Nephron (organoid): ENCODE measurements around the gene MRPS16.

Experiments
- H3K27ac Mint-ChIP-seq, 3 experiments: 2 replicates each; pipeline ENCODE4 v1.8.0; 2020; ENCODE audit warnings: mixed read lengths in 3 of 3, mild to moderate bottlenecking in 2 of 3, moderate library complexity in 1 of 3
- H3K27me3 Mint-ChIP-seq: 2 replicates; pipeline ENCODE4 v1.8.0; 2021; ENCODE audit warnings: low read depth, mild to moderate bottlenecking, moderate library complexity, mixed read lengths
- H3K36me3 Mint-ChIP-seq: 2 replicates; pipeline ENCODE4 v1.8.0; 2020; ENCODE audit warnings: low read depth, mixed read lengths
- H3K4me1 Mint-ChIP-seq: 2 replicates; pipeline ENCODE4 v1.8.0; 2020; ENCODE audit warnings: mixed read lengths
- H3K4me3 Mint-ChIP-seq, 3 experiments: 2 replicates each; pipeline ENCODE4 v1.8.0; 2020; ENCODE audit warnings: mild to moderate bottlenecking in 3 of 3, mixed read lengths in 3 of 3, moderate library complexity in 2 of 3
- H3K9me3 Mint-ChIP-seq: 2 replicates; pipeline ENCODE4 v1.8.0; 2020; ENCODE audit warnings: mixed read lengths
- CTCF ChIP-seq, 3 experiments: fragments of 200-600 bp; sonication (generic); IDR thresholded peaks; one replicate each; pipeline ENCODE4 v1.5.0; 2021; ENCODE audit warnings: antibody characterized with exemption in 3 of 3; ENCODE audit not compliant: unreplicated experiment in 3 of 3

Gene MRPS16

GRCh38 chr10:73232887-73233286, 19.6 kb downstream of the MRPS16 start:
- Mint-ChIP-seq H3K27ac (no peak overlapping the region), H3K4me3 (no peak overlapping the region), H3K36me3 (peaks cover 31% of the 10 kb centered on the region), H3K4me1 (no peaks in the 10 kb centered on the region), H3K27me3 (no peaks in the 10 kb centered on the region), H3K9me3 (no peaks in the 10 kb centered on the region)
- TF ChIP-seq CTCF (IDR thresholded peaks at IDR 0.05; ENCODE audit: unreplicated experiment in 3 of 3) = no peak

- no peaks in the 10 kb centered on the region for H3K9me3 Mint-ChIP-seq
- H3K27ac Mint-ChIP-seq = no peak overlapping the region
- TF ChIP-seq CTCF (IDR thresholded peaks at IDR 0.05; ENCODE audit: unreplicated experiment in 3 of 3) = no peak
- H3K4me1 Mint-ChIP-seq = no peaks in the 10 kb centered on the region
- H3K4me3 Mint-ChIP-seq = no peak overlapping the region
- H3K36me3 Mint-ChIP-seq = peaks cover 35% of the 10 kb centered on the region
- H3K27me3 Mint-ChIP-seq = no peaks in the 10 kb centered on the region
Observed at GRCh38 chr10:73229567-73229966, 22.9 kb downstream of the MRPS16 start.

- no peaks in the 10 kb centered on the region for H3K4me1 Mint-ChIP-seq
- H3K27me3 Mint-ChIP-seq = no peaks in the 10 kb centered on the region
- no peaks in the 10 kb centered on the region for H3K9me3 Mint-ChIP-seq
- TF ChIP-seq CTCF (IDR thresholded peaks at IDR 0.05; ENCODE audit: unreplicated experiment in 3 of 3) = no peak
- no peak overlapping the region for H3K27ac Mint-ChIP-seq
- H3K36me3 Mint-ChIP-seq = peaks cover 29% of the 10 kb centered on the region
- H3K4me3 Mint-ChIP-seq = no peak overlapping the region
Observed at GRCh38 chr10:73228247-73228646, 24.2 kb downstream of the MRPS16 start.

DNA sequence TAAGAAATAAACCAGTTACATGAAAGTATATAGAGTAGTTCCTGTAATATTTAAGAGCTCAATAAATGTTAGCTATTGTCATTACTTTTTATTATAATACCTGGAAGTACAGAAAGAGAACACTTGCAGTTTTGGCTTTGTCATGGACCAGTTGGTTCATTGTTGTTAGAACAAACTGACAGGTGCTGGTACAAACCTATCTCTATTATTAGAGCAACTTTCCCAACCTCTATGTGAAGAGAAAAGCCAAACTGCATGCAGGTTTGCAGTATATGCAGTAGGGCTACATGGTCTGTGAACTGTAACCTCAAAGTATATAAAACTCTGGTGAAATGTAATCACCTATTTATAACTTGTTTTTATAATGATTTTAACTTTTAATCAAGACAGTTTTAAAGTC, 25.8 kb downstream of the MRPS16 start:
- no peaks in the 10 kb centered on the region for H3K4me1 Mint-ChIP-seq
- no peak overlapping the region for H3K27ac Mint-ChIP-seq
- no peaks in the 10 kb centered on the region for H3K9me3 Mint-ChIP-seq
- H3K36me3 Mint-ChIP-seq = peaks cover 35% of the 10 kb centered on the region
- no peaks in the 10 kb centered on the region for H3K27me3 Mint-ChIP-seq
- TF ChIP-seq CTCF (IDR thresholded peaks at IDR 0.05; ENCODE audit: unreplicated experiment in 3 of 3) = no peak
- no peak overlapping the region for H3K4me3 Mint-ChIP-seq

DNA sequence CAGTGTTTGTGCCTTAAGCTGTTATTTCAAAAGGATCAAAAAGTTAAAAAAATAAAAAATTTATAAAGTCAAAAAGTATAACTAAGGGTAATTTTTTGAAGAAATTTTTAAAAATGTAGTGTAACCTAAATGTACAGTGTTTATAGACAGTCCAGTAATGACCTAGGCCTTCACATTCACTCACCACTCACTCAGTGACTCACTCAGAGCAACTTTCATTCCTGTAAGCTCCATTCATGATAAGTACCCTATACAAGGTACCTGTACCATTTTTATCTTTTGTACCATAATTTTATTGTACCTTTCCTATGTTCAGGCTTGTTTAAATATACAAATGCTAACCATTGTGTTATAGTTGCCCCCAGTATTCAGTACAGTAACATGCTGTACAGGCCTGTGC, 26.9 kb downstream of the MRPS16 start:
- H3K36me3 Mint-ChIP-seq = peaks cover 37% of the 10 kb centered on the region
- no peak overlapping the region for H3K27ac Mint-ChIP-seq
- H3K27me3 Mint-ChIP-seq = no peaks in the 10 kb centered on the region
- no peaks in the 10 kb centered on the region for H3K4me1 Mint-ChIP-seq
- no peak for TF ChIP-seq CTCF (IDR thresholded peaks at IDR 0.05; ENCODE audit: unreplicated experiment in 3 of 3)
- H3K9me3 Mint-ChIP-seq = no peaks in the 10 kb centered on the region
- no peak overlapping the region for H3K4me3 Mint-ChIP-seq

- H3K9me3 Mint-ChIP-seq = no peaks in the 10 kb centered on the region
- peaks cover 57% of the 10 kb centered on the region for H3K36me3 Mint-ChIP-seq
- H3K27me3 Mint-ChIP-seq = no peaks in the 10 kb centered on the region
- no peak overlapping the region for H3K4me3 Mint-ChIP-seq
- H3K27ac Mint-ChIP-seq = no peak overlapping the region
- TF ChIP-seq CTCF (IDR thresholded peaks at IDR 0.05; ENCODE audit: unreplicated experiment in 3 of 3) = no peak
- no peaks in the 10 kb centered on the region for H3K4me1 Mint-ChIP-seq
Observed at GRCh38 chr10:73220989-73221388, 31.5 kb downstream of the MRPS16 start.
